GM23338 (cell line): ENCODE measurements around the gene TMEM8B. TPM values are rescaled to one million over a fixed set of nuclear protein-coding genes. Genes with fewer than 3 reads are reported as not detected.

Experiments
- ATAC-seq: fragments of 200-7000 bp; cut with Tn5 transposase; 3 replicates; pipeline ENCODE4 v1.9.1; 2020
- DNase-seq: peaks from one replicate; pipeline ENCODE4 v3.0.0-alpha.2; 2015; ENCODE audit warnings: low spot score
- H2AFZ ChIP-seq: fragments of 200-600 bp; sonication (generic); 2 replicates; pipeline ENCODE4 v1.8.0; 2016; ENCODE audit warnings: antibody characterized with exemption, mild to moderate bottlenecking, moderate library complexity
- H3F3A ChIP-seq: fragments of 200-600 bp; sonication (generic); replicated peaks from 2 replicates; pipeline ENCODE4 v1.8.0; 2017; ENCODE audit warnings: antibody characterized with exemption, mixed run types, low read depth
- H3K27ac ChIP-seq: fragments of 200-600 bp; sonication (generic); 2 replicates; pipeline ENCODE4 v1.6.1; 2016; ENCODE audit warnings: low read depth
- H3K27me3 ChIP-seq: fragments of 200-600 bp; sonication (generic); 2 replicates; pipeline ENCODE4 v1.8.0; 2016; ENCODE audit warnings: mild to moderate bottlenecking, mixed run types, moderate library complexity; ENCODE audit not compliant: insufficient read depth
- H3K36me3 ChIP-seq: fragments of 200-600 bp; sonication (generic); 2 replicates; pipeline ENCODE4 v1.8.0; 2016; ENCODE audit warnings: mild to moderate bottlenecking; ENCODE audit not compliant: insufficient read depth
- H3K4me1 ChIP-seq: fragments of 200-600 bp; sonication (generic); 2 replicates; pipeline ENCODE4 v1.8.0; 2016; ENCODE audit warnings: mild to moderate bottlenecking, moderate library complexity; ENCODE audit not compliant: insufficient read depth
- H3K4me2 ChIP-seq: fragments of 200-600 bp; sonication (generic); 2 replicates; pipeline ENCODE4 v1.7.1; 2017; ENCODE audit warnings: mixed run types
- H3K4me3 ChIP-seq: fragments of 200-600 bp; sonication (generic); 2 replicates; pipeline ENCODE4 v1.6.1; 2016; ENCODE audit warnings: mixed run types
- H3K79me2 ChIP-seq: fragments of 200-600 bp; sonication (generic); replicated peaks from 2 replicates; pipeline ENCODE4 v1.8.0; 2017; ENCODE audit warnings: mild to moderate bottlenecking; ENCODE audit not compliant: insufficient read depth
- H3K9me2 ChIP-seq: fragments of 200-600 bp; sonication (generic); 2 replicates; pipeline ENCODE4 v1.8.0; 2017; ENCODE audit not compliant: insufficient read depth
- H4K20me1 ChIP-seq: fragments of 200-600 bp; sonication (generic); replicated peaks from 2 replicates; pipeline ENCODE4 v1.8.0; 2017; ENCODE audit warnings: mild to moderate bottlenecking; ENCODE audit not compliant: insufficient read depth
- H3K27ac Mint-ChIP-seq: 2 replicates; pipeline ENCODE4 v1.8.0; 2020; ENCODE audit warnings: inconsistent platforms, mild to moderate bottlenecking, moderate library complexity, mixed read lengths
- H3K27me3 Mint-ChIP-seq: 3 replicates; pipeline ENCODE4 v1.8.0; 2022; ENCODE audit warnings: low read depth, mild to moderate bottlenecking, moderate library complexity, mixed read lengths, inconsistent platforms; ENCODE audit not compliant: insufficient read depth, poor library complexity
- H3K36me3 Mint-ChIP-seq: 3 replicates; pipeline ENCODE4 v1.8.0; 2021; ENCODE audit warnings: low read depth, mild to moderate bottlenecking, inconsistent platforms, moderate library complexity, mixed read lengths
- H3K4me1 Mint-ChIP-seq: 3 replicates; pipeline ENCODE4 v1.8.0; 2020; ENCODE audit warnings: mild to moderate bottlenecking, inconsistent platforms, mixed read lengths
- H3K4me3 Mint-ChIP-seq: 3 replicates; pipeline ENCODE4 v1.8.0; 2021; ENCODE audit warnings: moderate library complexity, mild to moderate bottlenecking, inconsistent platforms, mixed read lengths
- H3K9me3 Mint-ChIP-seq: 3 replicates; pipeline ENCODE4 v1.8.0; 2020; ENCODE audit warnings: moderate library complexity, mild to moderate bottlenecking, inconsistent platforms, mixed read lengths
- CREB1 ChIP-seq: fragments of 250-450 bp; sonication (Bioruptor Pico); IDR thresholded peaks from 2 replicates; pipeline ENCODE4 v1.5.0; 2020; ENCODE audit warnings: low read depth, mild to moderate bottlenecking, moderate library complexity
- EZH2 ChIP-seq: fragments of 200-600 bp; sonication (generic); IDR thresholded peaks from one replicate; pipeline ENCODE4 v1.8.0; 2017; ENCODE audit warnings: antibody characterized with exemption, mild to moderate bottlenecking, low read depth; ENCODE audit not compliant: unreplicated experiment
- EZH2phosphoT487 ChIP-seq: fragments of 200-600 bp; sonication (generic); IDR thresholded peaks from one replicate; pipeline ENCODE4 v1.8.1; 2018; ENCODE audit warnings: antibody characterized with exemption; ENCODE audit not compliant: unreplicated experiment
- JUNB ChIP-seq: IDR thresholded peaks from one replicate; pipeline ENCODE4 v1.6.1; 2016; ENCODE audit warnings: antibody characterized with exemption; ENCODE audit not compliant: unreplicated experiment
- NANOG ChIP-seq: IDR thresholded peaks from 2 replicates; pipeline ENCODE4 v1.6.1; 2016; ENCODE audit warnings: antibody characterized with exemption, borderline replicate concordance
- POLR2AphosphoS5 ChIP-seq: IDR thresholded peaks from 2 replicates; pipeline ENCODE4 v1.6.1; 2016; ENCODE audit warnings: antibody characterized with exemption, low read depth
- STAT1 ChIP-seq: IDR thresholded peaks from one replicate; pipeline ENCODE4 v1.6.1; 2016; ENCODE audit warnings: antibody characterized with exemption; ENCODE audit not compliant: unreplicated experiment
- ZNF114 ChIP-seq: fragments of 250-450 bp; sonication (Bioruptor Pico); IDR thresholded peaks from 2 replicates; pipeline ENCODE4 v1.5.0; 2020; ENCODE audit warnings: mild to moderate bottlenecking, moderate library complexity
- ZNF331 ChIP-seq: fragments of 250-450 bp; sonication (Bioruptor Pico); IDR thresholded peaks from 2 replicates; pipeline ENCODE4 v1.5.0; 2020; ENCODE audit warnings: low read depth, mild to moderate bottlenecking, moderate library complexity
- polyA plus RNA-seq: library from polyadenylated mRNA; unstranded; fragments of >200 nt; fragmentation: Nextera tagmentation; extraction: Ambion mirVana; gene quantifications from 2 replicates; pipeline ENCODE4 v1.2.1, GENCODE V29; 2016
- total RNA-seq: library from RNA; depleted of rRNA; stranded (reverse); fragments of >200 nt; shearing (Covaris generic); gene quantifications from 2 replicates; pipeline ENCODE4 v1.2.3, GENCODE V29; 2014
- TF ChIP-seq, protein P1 (sequence below): IDR thresholded peaks from 2 replicates; pipeline ENCODE4 v1.6.1; 2016; ENCODE audit warnings: antibody characterized with exemption
- TF ChIP-seq, protein P2 (sequence below): fragments of 250-450 bp; sonication (Bioruptor Pico); IDR thresholded peaks from 2 replicates; pipeline ENCODE4 v1.5.0; 2020; ENCODE audit warnings: mild to moderate bottlenecking, moderate library complexity
- TF ChIP-seq, protein P3 (sequence below), 2 experiments: fragments of 200-600 bp in 1 of 2; sonication (generic) in 1 of 2; conservative IDR thresholded peaks; 2 replicates each; pipeline versions ENCODE4 v1.5.1 to v1.6.1; 2016 to 2017; ENCODE audit warnings: antibody characterized with exemption in 2 of 2, low read depth in 2 of 2, mild to moderate bottlenecking in 2 of 2, moderate library complexity in 1 of 2
- TF ChIP-seq, protein P4 (sequence below): IDR thresholded peaks from one replicate; pipeline ENCODE4 v1.6.1; 2018; ENCODE audit warnings: antibody characterized with exemption; ENCODE audit not compliant: unreplicated experiment

The TMEM8B gene
- total and polyA plus RNA-seq, 2 experiments from 2014 or later = 4.2 to 5.5 TPM

DNA sequence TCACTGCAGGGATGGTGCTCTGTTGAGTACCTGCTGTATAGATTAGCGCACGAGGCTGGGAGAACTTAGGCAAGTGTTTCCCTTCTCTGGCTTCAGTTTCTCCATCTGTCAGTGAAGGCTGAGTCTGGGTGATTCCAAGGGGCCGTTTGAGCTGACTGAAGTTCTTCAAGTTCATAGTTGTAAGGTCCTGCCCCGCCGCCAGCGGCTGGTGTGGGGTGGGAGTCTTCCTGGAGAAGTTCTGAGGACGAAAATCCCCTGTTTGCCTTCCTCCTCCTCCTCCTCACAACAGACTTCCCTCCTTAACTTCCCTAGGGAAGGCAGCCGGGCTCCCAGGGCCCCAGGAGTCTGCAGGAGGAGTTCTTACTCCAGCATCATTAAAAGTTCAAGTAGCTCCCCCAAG lies 75.3 kb downstream of the TMEM8B start:
- Histone ChIP-seq H4K20me1 (no peaks in the 10 kb centered on the region), H3K4me1 (peaks cover 20% of the 10 kb centered on the region), H3F3A (no peaks in the 10 kb centered on the region), H3K4me3 (no peak overlapping the region), H2AFZ (no peak overlapping the region; the same call in 1 of the 2 replicates), H3K36me3 (no peaks in the 10 kb centered on the region), H3K79me2 (no peaks in the 10 kb centered on the region), H3K27ac (no peak overlapping the region), H3K9me2 (no peaks in the 10 kb centered on the region), H3K27me3 (no peaks in the 10 kb centered on the region), H3K4me2 (no peak overlapping the region)
- H3K36me3 Mint-ChIP-seq = no peaks in the 10 kb centered on the region
- no peak for DNase-seq
- TF ChIP-seq JUNB (no peak), EZH2 (no peak), EZH2phosphoT487 (no peak), ZNF331 (no peak), ZNF114 (no peak), CREB1 (CRISPR knock-in tag) (no peak), POLR2AphosphoS5 (no peak), STAT1 (no peak), NANOG (no peak)
- TF ChIP-seq, protein P1, sequence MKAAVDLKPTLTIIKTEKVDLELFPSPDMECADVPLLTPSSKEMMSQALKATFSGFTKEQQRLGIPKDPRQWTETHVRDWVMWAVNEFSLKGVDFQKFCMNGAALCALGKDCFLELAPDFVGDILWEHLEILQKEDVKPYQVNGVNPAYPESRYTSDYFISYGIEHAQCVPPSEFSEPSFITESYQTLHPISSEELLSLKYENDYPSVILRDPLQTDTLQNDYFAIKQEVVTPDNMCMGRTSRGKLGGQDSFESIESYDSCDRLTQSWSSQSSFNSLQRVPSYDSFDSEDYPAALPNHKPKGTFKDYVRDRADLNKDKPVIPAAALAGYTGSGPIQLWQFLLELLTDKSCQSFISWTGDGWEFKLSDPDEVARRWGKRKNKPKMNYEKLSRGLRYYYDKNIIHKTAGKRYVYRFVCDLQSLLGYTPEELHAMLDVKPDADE = no peak
- TF ChIP-seq, protein P2, sequence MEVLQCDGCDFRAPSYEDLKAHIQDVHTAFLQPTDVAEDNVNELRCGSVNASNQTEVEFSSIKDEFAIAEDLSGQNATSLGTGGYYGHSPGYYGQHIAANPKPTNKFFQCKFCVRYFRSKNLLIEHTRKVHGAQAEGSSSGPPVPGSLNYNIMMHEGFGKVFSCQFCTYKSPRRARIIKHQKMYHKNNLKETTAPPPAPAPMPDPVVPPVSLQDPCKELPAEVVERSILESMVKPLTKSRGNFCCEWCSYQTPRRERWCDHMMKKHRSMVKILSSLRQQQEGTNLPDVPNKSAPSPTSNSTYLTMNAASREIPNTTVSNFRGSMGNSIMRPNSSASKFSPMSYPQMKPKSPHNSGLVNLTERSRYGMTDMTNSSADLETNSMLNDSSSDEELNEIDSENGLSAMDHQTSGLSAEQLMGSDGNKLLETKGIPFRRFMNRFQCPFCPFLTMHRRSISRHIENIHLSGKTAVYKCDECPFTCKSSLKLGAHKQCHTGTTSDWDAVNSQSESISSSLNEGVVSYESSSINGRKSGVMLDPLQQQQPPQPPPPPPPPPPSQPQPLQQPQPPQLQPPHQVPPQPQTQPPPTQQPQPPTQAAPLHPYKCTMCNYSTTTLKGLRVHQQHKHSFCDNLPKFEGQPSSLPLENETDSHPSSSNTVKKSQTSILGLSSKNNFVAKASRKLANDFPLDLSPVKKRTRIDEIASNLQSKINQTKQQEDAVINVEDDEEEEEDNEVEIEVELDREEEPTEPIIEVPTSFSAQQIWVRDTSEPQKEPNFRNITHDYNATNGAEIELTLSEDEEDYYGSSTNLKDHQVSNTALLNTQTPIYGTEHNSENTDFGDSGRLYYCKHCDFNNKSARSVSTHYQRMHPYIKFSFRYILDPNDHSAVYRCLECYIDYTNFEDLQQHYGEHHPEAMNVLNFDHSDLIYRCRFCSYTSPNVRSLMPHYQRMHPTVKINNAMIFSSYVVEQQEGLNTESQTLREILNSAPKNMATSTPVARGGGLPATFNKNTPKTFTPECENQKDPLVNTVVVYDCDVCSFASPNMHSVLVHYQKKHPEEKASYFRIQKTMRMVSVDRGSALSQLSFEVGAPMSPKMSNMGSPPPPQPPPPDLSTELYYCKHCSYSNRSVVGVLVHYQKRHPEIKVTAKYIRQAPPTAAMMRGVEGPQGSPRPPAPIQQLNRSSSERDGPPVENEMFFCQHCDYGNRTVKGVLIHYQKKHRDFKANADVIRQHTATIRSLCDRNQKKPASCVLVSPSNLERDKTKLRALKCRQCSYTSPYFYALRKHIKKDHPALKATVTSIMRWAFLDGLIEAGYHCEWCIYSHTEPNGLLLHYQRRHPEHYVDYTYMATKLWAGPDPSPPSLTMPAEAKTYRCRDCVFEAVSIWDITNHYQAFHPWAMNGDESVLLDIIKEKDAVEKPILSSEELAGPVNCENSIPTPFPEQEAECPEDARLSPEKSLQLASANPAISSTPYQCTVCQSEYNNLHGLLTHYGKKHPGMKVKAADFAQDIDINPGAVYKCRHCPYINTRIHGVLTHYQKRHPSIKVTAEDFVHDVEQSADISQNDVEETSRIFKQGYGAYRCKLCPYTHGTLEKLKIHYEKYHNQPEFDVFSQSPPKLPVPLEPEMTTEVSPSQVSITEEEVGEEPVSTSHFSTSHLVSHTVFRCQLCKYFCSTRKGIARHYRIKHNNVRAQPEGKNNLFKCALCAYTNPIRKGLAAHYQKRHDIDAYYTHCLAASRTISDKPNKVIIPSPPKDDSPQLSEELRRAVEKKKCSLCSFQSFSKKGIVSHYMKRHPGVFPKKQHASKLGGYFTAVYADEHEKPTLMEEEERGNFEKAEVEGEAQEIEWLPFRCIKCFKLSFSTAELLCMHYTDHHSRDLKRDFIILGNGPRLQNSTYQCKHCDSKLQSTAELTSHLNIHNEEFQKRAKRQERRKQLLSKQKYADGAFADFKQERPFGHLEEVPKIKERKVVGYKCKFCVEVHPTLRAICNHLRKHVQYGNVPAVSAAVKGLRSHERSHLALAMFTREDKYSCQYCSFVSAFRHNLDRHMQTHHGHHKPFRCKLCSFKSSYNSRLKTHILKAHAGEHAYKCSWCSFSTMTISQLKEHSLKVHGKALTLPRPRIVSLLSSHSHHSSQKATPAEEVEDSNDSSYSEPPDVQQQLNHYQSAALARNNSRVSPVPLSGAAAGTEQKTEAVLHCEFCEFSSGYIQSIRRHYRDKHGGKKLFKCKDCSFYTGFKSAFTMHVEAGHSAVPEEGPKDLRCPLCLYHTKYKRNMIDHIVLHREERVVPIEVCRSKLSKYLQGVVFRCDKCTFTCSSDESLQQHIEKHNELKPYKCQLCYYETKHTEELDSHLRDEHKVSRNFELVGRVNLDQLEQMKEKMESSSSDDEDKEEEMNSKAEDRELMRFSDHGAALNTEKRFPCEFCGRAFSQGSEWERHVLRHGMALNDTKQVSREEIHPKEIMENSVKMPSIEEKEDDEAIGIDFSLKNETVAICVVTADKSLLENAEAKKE (CRISPR knock-in tag) = no peak
- TF ChIP-seq, protein P3, sequence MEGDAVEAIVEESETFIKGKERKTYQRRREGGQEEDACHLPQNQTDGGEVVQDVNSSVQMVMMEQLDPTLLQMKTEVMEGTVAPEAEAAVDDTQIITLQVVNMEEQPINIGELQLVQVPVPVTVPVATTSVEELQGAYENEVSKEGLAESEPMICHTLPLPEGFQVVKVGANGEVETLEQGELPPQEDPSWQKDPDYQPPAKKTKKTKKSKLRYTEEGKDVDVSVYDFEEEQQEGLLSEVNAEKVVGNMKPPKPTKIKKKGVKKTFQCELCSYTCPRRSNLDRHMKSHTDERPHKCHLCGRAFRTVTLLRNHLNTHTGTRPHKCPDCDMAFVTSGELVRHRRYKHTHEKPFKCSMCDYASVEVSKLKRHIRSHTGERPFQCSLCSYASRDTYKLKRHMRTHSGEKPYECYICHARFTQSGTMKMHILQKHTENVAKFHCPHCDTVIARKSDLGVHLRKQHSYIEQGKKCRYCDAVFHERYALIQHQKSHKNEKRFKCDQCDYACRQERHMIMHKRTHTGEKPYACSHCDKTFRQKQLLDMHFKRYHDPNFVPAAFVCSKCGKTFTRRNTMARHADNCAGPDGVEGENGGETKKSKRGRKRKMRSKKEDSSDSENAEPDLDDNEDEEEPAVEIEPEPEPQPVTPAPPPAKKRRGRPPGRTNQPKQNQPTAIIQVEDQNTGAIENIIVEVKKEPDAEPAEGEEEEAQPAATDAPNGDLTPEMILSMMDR (conservative IDR thresholded peaks at IDR 0.05; ENCODE audit: low read depth in 2 of 2) = no peak
- TF ChIP-seq, protein P4, sequence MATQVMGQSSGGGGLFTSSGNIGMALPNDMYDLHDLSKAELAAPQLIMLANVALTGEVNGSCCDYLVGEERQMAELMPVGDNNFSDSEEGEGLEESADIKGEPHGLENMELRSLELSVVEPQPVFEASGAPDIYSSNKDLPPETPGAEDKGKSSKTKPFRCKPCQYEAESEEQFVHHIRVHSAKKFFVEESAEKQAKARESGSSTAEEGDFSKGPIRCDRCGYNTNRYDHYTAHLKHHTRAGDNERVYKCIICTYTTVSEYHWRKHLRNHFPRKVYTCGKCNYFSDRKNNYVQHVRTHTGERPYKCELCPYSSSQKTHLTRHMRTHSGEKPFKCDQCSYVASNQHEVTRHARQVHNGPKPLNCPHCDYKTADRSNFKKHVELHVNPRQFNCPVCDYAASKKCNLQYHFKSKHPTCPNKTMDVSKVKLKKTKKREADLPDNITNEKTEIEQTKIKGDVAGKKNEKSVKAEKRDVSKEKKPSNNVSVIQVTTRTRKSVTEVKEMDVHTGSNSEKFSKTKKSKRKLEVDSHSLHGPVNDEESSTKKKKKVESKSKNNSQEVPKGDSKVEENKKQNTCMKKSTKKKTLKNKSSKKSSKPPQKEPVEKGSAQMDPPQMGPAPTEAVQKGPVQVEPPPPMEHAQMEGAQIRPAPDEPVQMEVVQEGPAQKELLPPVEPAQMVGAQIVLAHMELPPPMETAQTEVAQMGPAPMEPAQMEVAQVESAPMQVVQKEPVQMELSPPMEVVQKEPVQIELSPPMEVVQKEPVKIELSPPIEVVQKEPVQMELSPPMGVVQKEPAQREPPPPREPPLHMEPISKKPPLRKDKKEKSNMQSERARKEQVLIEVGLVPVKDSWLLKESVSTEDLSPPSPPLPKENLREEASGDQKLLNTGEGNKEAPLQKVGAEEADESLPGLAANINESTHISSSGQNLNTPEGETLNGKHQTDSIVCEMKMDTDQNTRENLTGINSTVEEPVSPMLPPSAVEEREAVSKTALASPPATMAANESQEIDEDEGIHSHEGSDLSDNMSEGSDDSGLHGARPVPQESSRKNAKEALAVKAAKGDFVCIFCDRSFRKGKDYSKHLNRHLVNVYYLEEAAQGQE = no peak
- no peak for ATAC-seq
- peaks cover 11% of the 10 kb centered on the region for H3K27me3 Mint-ChIP-seq
- no peaks in the 10 kb centered on the region for H3K9me3 Mint-ChIP-seq
- no peak overlapping the region for H3K27ac Mint-ChIP-seq
- no peak overlapping the region for H3K4me3 Mint-ChIP-seq
- peaks cover 43% of the 10 kb centered on the region for H3K4me1 Mint-ChIP-seq
